Stimulated activated CD4-positive, alpha-beta T cell treated with anti-CD3 and anti-CD28 coated beads, TNF-alpha, amount 100 ng/mL, for 48 hours (primary cell): ENCODE results near the gene USP4.
"Not testable (repeated sequence)": the region's sequence is repeated elsewhere in the genome, so short reads cannot be mapped to it uniquely, and the experiment has no call there.

Source experiments
- DNase-seq, 3 donors: peaks; one replicate each; pipeline ENCODE4 v3.0.0-alpha.2; 2020; ENCODE audit warnings: low read depth in 3 of 3

The USP4 gene, protein sequence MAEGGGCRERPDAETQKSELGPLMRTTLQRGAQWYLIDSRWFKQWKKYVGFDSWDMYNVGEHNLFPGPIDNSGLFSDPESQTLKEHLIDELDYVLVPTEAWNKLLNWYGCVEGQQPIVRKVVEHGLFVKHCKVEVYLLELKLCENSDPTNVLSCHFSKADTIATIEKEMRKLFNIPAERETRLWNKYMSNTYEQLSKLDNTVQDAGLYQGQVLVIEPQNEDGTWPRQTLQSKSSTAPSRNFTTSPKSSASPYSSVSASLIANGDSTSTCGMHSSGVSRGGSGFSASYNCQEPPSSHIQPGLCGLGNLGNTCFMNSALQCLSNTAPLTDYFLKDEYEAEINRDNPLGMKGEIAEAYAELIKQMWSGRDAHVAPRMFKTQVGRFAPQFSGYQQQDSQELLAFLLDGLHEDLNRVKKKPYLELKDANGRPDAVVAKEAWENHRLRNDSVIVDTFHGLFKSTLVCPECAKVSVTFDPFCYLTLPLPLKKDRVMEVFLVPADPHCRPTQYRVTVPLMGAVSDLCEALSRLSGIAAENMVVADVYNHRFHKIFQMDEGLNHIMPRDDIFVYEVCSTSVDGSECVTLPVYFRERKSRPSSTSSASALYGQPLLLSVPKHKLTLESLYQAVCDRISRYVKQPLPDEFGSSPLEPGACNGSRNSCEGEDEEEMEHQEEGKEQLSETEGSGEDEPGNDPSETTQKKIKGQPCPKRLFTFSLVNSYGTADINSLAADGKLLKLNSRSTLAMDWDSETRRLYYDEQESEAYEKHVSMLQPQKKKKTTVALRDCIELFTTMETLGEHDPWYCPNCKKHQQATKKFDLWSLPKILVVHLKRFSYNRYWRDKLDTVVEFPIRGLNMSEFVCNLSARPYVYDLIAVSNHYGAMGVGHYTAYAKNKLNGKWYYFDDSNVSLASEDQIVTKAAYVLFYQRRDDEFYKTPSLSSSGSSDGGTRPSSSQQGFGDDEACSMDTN

DNA sequence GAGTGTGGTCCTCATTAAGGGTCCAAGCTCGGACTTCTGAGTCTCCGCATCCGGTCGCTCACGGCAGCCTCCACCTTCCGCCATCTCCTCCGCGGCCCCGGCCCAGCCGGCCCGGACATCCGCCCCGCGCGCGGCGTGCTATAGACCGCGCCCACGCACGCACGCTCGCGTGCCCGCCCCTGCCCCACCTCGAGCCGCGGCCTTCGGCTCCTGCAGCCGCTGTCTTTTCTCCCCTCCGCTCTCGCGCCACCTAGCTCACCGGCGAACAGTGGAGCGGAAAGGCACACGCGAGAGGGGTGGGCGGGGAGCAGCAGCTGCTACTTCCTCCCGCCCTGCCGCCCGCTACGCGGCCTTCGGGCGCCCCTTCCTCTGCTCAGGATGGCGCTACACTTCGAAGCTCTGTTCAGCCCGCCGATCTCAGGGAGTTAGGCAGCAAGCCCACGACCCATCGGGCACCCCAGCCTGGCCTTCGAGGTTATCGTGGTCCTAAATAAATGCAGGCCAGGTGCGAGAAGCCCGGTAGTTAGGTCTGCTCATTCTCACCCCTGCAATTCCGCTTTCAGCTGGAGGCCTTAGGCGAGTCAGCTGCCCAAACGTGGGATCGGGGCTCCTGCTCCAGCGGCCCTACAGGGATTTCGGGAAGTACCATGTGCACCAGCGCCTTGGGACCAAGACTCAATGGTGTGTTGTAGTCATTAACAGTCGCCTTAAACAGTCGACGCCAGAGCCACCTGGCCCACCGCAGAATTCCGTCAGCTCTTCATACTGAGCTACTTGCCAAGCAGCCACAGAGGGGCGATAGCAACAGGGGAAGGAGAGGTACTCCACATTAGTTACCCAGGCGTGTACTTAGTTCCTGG lies at the start of gene USP4:
USP4 (minus strand) TSS at position 113 of the 860 bp plus-strand sequence; CDS start at position 84, 29 bp downstream.
- peak; percentile 86 to 92 (median 92) for DNase-seq

DNA sequence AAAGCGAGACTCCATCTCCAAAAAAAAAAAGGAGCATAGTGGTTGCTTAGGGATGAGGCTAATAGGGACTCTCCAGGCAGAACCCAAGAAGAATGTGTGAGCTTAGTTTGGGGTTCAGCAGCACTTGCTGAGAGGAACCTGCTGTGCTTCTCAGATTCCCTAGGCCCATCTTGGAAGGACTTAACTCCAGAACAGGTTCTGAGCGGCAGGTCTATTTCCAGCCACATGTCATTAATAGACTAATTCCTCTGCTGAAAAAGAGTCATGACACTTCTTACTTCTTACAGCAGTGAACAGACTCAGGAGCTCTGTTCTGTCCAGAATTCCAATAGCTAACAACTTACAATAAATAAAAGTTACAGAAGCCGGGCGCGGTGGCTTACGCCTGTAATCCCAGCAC lies 49.4 kb upstream of the USP4 start:
- DNase-seq: no peak

DNA sequence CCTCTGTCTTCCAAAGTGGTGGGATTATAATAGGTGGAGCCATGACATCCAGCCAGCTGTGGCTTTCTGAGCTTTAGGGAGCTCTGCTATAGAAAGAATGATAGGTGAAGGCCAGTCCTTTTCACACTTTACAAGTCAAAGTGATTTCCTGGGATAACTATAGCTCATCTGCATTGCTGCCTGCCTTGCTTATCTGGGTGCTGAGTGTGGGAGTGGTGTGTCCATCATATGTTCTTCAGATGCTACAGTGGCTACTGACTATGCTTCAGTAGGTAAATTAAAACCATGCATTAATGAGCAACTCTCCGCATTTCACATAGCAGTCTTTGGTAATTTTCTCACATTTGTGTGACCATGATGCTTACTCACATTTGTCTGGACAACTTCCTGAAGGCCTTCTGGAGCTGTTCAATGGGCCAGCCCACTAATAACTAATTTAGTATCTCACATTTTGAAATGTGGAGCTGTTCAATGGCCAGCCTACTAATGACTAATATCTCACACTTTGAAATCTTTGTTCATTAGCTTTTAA lies 48.5 kb upstream of the USP4 start:
- no peak for DNase-seq

DNA sequence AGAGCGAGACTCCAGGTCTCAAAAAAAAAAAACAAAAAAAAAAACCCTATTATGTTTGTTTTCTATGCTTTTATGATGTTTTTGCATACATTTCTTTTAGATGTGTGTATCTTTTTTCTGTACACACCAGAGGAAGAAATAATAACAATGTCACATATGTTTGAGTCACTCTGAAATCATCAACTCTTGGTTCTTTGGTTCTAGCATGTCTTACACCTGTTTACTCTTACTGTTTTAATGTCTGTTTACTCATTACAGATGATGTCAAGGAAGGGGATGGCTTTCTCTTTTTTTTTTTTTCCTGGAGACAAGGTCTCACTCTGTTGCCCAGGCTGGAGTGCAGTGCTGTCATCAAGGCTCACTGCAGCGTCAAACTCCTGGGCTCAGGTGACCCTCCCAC lies 47.9 kb upstream of the USP4 start:
- no peak for DNase-seq

DNA sequence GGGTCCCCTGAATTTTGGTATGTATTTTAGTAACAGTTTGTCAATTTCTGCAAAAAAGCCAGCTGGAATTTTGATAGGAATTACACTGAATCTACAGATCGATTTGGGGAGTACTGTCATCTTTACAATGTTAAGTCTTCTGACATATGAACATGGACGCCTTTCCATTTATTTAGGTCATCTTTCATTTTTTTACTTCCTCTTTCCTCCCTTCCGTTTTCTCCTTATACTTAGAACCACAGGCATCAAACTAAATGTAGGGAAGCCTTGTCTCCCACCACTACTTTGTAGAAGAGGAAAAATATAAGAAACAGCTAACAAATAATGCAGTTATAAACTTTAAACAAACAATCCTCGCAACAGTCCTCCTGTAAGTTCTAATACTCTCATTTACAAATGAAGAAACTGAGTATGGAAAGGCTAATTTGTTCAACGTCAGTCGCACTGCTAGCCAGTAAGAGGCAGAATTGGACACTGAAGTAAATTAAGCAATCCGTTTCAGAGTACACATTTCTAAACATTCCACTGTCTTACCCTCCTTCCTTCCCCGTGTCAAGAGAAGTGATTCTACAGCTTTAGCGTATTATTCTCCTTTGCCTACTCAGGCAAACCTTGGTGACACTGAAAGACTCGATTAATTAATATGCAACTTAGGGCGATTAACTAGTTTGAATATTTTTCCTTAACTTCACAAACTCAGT lies 46.4 kb upstream of the USP4 start:
- DNase-seq: no peak

DNA sequence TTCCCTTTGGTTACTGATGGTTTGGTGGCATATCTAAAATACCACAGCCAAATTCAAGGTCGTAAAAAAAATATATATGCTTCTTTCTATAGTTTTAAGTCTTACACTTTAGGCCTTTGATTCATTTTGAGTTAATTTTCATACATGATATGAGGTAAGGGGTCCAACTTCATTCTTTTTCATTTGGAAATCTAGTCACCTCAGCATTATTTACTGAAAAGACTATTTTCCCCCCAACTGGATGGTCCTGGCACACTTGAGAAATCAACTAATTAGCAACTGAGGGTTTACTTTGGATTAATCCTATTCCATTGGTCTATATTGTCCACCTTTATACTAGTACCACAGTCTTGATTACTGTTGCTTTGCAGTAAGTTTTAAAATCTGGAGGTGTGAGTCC lies 45.8 kb upstream of the USP4 start:
- DNase-seq: no peak

DNA sequence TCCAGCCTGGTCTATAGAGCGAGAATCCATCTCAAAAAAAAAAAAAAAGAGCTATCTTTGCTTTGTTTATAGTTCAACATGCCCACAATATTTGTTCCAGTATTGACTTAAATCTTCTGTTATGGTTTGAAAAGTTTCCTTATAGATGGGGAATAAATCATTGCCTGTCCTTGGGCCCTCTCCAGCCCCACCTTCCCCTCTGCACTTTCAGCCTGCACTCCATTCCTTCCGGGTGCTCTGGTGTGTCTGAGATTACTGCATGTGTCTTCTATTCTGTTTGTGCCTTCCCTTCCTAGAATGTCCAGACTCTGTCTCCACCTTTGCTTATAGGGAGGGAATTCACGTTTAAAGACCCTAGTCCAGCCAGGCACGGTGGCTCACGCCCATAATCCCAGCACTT lies 43.5 kb upstream of the USP4 start:
- no peak for DNase-seq

DNA sequence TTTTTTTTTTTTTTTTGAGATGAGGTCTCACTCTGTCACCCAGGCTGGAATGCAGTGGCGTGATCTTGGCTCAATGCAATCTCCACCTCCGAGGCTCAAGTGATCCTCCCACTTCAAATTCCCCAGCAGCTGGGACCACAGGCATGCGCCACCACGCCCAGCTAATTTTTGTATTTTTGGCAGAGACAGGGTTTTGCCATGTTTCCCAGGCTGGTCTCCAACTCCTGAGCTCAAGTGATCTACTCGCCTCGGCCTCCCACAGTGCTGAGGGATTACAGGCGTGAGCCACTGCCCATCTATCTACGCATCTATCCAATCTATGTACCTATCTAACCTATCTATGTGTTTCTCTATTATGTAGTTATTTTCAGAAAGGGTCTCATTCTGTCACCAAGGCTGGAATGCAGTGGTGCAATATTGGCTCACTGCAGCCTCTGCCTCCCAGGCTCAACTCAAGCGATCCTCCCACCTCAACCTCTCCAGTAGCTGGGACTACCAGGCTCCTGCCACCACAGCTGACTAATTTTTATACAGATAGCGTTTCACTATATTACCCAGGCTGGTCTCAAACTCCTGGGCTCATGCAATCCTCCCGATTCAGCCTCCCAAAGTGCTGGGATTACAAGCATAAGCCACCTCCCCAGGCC lies 38.5 kb upstream of the USP4 start:
- no peak for DNase-seq

DNA sequence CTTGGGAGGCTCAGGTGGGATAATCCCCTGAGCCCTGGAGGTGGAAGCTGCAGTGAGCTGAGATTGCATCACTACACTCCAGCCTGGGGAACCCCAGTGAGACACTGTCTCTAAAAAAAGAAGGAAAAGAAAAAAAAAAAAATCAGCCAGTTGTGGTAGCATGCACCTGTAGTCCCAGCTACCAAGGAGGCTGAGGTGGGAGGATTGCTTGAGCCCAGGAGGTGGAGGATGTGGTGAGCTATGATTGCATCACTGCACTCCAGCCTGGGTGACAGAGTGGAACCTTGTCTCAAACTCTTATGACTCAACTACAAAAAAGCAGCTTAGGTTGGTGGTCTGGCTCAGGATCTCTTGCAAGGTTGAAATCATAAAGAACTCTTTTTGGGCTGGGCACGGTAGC lies 37.6 kb upstream of the USP4 start:
- DNase-seq: peak; percentile 25 to 48 (median 38)

DNA sequence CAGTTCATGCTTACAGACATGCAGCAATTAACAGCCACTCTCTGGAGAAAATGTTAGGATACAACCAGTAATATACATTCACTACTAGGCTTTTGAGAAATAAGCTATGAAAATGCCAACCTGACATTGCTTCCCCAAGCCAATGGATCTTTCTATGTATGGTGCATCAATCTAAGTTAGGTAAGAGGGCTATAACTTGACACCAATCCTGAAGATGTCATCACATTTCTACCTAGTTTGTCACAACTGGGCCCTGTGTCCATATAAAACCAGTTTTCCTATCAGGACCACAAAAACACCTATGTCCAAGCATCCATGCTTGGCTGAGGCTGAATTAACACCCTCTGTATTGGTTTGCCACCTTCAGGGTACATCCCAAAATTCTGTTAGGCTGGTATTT lies 32.1 kb upstream of the USP4 start:
- no peak for DNase-seq

DNA sequence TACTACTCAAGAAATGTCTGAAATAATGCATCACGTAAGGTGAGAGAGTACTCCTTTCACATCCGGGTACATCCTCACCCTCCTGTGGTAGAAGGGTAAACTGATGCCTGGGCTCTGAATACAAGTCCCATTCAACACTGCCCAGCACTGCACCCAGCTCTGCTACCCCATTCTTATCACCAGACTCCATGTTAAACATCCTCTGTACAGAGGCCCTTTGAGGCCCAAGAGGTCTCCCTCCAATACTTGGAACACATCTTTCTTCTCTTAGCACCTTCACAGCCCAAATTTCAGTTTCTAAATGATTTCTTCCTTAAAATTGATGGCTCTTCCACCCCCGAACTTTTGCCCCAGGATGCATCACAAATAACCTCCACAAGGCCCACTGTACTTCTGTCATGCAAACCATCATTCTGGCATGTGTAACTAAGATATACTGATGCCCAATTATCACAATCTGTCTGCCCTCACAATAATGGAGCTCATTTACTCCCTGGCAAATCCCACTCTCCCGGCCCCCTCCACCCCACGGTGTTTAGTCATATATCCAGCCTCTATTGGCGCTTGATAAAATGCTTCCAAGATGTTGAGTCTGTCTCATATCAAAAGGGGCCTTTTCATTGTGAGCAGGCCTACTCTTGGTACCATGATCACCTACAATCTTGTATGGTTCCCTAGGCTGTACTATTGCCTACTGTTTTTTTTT lies 30.9 kb upstream of the USP4 start:
- DNase-seq: no peak

DNA sequence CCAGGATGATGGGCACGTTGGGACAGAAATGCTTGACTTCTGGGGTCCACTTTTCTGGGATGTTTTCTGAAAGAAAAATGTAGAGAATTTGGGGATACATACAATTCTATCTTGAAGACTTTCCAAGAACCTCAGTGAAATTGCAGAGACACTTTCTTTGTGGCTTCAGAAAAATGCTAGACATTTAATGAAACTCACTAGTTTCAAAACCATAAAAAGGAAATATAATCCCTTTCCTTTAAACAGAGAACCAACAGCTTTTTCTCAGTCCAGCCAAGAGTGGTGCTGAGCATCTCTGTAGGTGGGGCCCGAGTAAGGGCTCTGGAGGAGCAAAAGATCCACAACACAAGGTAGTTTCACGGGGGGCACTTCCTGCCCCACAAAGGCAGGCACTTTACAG lies 22.7 kb upstream of the USP4 start:
- no peak for DNase-seq

DNA sequence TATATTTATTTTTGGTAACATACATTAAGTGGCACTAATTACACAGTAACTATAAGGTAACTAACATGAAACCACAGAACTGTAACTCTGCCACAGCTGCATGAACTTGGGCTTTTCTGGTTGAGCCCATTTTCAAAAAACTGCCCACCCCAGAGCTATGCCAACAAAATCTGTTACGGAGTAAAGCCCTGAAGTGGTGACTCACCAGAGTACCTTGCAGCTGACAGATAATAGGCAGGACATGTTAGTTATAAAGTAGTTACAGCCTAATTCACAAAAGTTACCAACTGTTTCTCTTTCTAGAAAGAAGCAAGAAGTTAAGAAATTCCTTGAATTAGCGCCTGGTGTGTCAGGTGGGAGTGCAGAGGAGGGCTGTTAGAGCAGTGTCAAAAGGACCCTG lies 19.8 kb upstream of the USP4 start:
- no peak for DNase-seq

DNA sequence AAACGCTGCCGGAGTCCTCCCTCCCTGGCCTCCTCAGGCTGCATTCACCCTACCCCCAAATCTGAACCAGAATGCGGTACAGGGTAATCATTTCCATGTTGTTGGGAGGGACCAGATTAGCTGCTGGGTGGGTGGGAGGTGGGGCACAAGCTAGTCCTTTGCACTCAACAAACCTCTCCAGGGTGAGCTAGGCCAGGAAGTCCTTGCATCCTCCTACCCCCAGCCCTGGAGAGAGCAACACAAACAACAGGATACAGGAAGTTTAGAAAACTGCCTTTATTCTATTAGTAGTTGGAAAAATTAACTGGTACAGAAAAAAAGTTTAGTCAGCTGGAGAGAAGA lies 19.0 kb upstream of the USP4 start:
- DNase-seq: no peak

DNA sequence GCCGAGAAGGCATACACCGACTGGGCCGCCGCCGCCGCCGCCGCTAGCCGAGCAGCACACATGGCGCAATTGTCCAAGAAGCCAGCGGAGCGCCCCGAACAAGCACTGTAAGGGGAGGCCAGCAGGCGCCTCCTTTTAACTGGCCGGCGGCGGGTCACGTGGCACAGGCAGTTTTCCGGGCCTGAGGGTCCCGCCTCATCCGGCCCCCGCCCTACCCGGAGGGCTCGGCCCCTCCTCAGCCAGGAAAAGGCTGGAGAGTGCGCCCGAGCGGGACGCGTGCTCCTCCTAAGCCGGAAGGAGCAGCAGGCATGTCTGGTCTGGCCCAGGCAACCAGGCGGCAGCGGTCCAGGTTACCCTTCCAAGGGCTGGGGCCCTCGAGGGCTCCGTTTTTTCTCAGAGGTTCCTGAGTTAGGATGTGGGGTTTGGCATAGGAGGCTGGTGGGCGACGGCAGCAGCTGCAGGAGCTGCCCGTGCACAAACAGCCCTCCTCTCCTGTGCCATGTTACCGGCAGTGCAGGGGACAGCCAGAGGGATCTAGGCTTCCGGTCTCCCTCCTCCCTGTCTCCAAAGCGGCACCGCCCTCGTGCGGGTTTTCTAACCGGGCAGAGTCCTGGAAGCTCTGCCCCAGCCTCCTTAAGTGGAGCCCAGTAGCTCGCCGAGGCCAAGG lies 18.5 kb upstream of the USP4 start, which contains the start of gene GPX1:
GPX1 (minus strand) TSS at position 137 of the 667 bp plus-strand sequence; CDS start at position 62, 75 bp downstream.
- peak; percentile 75 to 82 (median 79) for DNase-seq

DNA sequence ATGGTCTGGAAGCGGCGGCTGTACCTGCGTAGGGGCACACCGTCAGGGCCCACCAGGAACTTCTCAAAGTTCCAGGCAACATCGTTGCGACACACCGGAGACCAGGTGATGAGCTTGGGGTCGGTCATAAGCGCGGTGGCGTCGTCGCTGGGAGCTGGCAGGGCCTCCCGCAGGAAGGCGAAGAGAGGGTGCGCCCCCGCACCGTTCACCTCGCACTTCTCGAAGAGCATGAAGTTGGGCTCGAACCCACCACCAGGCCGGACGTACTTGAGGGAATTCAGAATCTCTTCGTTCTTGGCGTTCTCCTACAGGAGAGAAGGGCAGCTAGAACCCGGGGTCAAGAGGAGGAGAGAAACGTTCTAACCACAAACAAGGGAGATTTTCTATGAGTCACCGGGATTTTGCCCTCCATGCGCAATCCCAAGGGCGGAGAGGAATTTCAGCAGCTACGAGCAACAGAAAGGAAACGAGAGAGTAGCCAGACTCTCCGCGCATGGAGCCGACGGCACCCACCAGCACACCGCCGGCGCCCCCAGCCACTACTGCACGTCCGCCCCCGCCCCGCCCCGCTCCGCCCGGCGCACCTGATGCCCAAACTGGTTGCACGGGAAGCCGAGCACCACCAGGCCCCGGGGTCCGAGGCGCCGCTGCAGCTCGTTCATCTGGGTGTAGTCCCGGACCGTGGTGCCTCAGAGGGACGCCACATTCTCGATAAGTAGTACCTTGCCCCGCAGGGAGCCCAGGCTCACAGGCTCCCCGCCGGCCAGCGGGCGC lies 17.8 kb upstream of the USP4 start:
- peak in 1 of 3 donors; percentile 48 for DNase-seq

DNA sequence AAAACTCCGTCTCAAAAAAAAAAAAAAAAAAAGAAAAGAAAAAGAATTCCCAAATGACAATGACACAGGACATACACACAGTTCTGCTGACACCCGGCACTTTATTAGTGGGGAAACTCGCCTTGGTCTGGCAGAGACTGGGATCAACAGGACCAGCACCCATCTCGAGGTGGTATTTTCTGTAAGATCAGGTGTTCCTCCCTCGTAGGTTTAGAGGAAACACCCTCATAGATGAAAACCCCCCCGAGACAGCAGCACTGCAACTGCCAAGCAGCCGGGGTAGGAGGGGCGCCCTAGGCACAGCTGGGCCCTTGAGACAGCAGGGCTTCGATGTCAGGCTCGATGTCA lies 17.2 kb upstream of the USP4 start:
- not testable (repeated sequence) for DNase-seq

DNA sequence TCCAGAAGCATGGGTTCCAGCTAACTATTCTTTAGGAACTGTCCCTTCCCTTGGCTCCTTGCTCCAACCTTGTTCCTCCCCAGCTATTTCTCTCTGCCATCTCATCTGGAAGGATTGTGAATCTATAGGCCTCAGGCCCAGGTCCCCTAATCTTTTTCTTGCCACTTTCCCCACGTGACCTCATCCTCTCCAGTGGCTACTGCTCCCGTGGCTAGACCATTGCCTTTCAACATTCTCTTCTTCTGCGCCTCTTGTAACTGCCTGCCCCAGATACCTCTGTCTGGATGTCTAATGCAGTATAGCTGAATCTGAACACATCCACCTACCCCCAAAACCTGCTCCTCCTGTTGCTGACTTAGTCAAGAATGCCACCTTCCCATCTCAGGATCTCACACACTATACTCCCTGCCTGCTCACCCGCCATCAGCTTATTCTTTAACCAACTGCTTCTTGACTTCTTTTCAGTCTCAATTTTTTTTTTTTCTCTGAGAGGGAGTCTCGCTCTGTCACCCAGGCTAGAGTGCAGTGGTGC lies 13.1 kb upstream of the USP4 start:
- no peak for DNase-seq
